Kidney capillary endothelial cell (primary cell): ENCODE results near the gene HSP90AA1.
A peak's percentile ranks its signal among the peaks of the same experiment; 100 is the strongest.
"Not testable (repeated sequence)": the region's sequence is repeated elsewhere in the genome, so short reads cannot be mapped to it uniquely, and the experiment has no call there.

Experiments used
- DNase-seq: peaks from one replicate; pipeline ENCODE4 v3.0.0-alpha.2; 2018; ENCODE audit warnings: low spot score

Gene HSP90AA1

DNA sequence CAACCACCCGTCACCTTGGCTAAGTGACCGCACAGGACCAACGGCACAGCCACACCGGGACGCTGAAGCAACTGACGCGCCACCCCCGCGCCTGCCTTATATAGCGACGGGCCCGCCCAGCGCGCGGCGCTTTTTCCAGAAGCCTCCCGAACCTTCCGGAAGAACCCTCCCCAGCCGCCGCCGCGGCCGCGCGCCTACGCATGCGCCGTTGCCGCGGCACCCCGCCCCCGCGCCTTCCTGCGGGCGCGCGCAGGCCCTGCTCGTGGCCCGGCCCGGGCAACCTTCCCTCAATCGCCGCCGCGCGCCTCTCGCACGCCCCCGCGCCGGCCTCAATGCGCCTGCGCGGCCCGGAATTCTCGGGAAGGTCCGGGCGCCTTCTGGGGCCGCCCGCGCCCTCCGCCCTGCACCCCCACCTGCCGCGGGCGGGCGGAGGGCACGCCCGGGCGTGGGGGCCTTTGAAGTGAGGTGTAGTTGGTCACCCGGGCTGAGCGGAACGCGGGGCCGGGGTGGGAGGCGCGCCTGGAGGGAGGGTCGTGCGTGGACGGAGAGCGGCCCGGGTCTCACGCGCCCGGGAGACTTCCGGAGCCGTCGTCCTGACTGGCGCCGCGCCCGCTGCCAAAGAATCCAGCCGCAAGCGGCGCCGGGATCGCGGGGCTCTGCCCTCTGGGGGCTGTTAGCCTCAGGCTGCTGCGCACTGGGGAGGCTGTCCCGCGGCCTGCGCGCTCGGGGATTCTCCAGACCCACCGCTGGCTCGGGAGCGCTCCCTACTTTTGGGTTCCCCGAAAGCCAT is at the start of gene HSP90AA1:
Gene HSP90AA1 (minus strand): TSS at position 73 of the 790 bp plus-strand sequence. CDS start 666 bp downstream, outside the sequence.
- peak; percentile 94 for DNase-seq

DNA sequence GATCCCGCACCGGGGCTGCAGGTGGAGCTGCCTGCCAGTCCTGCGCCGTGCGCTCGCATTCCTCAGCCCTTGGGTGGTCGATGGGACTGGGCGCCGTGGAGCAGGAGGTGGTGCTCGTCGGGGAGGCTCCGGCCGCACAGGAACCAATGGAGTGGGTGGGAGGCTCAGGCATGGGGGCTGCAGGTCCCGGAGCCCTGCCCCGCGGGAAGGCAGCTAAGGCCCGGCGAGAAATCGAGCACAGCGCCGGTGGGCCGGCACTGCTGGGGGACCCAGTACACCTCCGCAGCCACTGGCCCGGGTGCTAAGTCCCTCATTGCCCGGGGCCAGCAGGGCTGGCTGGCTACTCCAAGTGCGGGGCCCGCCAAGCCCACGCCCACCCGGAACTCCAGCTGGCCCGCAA is 48.6 kb upstream of the HSP90AA1 start:
- not testable (repeated sequence) for DNase-seq

DNA sequence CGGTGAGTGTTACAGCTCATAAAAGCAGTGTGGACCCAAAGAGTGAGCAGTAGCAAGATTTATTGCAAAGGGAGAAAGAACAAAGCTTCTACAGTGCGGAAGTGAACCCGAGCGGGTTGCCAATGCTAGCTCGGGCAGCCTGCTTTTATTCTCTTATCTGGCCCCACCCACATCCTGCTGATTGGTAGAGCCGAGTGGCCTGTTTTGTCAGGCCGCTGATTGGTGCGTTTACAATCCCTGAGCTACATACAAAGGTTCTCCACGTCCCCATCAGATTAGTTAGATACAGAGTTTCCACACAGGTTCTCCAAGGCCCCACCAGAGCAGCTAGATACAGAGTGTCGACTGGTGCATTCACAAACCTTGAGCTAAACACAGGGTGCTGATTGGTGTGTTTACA is 47.9 kb upstream of the HSP90AA1 start:
- DNase-seq: not testable (repeated sequence)

DNA sequence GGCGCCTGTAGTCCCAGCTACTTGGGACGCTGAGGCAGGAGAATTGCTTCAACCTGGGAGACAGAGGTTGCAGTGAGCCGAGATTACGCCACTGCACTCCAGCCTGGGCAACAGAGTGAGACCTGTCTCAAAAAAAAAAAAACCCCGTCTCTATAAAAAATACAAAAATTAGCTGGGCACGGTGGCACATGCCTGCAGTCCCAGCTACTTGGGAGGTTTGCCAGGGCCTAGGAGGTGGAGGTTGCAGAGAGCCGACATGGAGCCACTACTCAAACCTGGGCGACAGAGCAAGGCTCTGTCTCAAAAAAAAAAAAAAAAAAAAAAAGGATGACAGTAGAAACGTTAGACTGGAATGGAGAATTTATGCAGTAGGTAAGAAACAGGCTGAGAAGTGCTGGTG is 47.2 kb upstream of the HSP90AA1 start:
- not testable (repeated sequence) for DNase-seq

DNA sequence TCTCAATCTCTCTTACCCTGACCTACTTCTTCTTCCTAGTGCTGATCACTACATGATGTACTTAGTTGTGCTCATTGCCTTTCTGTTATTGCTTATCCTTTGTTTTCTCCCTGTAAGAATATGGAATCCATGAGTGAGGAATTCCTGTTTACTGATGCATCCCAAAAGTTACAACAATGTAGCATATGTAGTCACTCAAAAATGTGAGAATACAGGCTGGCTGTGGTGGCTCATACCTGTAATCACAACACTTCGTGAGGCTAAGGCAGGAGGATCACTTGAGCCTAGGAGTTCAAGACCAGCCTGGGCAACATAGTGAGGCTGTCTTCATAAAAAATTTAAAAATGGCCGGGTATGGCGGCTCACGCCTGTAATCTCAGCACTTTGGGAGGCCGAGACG is 44.9 kb upstream of the HSP90AA1 start:
- no peak for DNase-seq

DNA sequence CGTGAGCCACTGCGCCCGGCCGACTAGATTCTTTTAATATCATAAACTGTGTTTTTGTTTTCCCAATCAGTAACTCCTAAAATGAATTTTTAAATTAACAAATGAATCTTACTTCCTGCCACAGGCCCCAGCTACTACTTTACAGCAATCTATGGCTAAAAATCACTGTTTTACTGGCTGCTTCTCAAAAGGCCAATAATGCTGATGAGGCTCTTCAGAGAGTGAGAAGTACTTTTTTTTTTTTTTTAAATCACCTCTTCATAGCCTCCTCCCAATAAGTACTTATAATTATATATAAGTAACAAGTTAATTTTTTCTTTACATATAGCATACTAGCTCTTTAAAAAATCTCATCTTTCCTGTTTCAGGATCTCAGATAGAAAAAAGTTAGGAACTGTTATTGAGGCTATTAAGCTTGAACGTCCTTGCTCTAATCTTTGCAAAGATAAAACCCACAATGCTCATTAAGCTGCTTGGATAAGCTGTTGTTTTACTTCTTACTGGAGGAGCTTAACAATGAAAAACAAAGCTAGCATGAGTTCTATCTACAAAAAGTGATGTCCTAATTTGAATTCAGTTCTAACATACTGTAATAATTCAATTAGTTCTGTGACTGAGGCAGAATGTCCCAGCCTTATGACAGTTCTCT is 40.1 kb upstream of the HSP90AA1 start:
- no peak for DNase-seq

DNA sequence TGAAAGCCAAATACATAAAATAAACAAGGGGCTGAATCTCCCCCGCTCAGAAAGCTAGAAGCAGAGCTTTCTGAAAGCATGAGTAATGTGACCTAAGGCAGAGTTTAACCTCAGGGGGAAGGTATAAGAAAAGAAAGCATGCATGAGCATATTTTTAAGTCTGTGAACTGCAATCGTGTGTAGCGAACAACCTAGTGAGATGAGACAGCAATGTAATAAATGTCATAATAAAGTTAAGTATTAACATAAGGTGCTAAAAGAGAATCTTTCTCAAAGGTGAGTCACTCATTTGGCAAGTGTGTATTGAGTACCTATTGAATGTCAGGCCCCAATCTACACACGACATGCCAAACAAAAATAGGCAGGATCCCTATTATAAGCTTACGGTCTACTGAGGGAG is 38.7 kb upstream of the HSP90AA1 start:
- DNase-seq: no peak

DNA sequence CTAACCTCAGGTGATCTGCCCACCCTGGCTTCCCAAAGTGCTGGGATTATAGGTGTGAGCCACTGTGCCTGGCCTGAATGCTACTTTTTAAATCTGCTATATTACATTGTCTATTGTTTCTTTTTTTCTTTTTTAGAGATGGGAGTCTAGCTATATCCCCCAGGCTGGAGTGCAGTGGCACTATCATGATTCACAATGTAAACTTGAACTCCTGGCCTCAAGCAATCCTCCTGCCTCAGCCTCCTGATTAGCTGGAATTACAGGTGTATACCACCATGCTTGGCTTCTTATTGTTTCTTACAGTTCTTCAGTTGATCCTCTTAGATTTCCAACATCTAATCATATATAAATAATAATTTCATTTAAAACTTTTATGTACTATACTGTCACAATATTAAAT is 37.6 kb upstream of the HSP90AA1 start:
- no peak for DNase-seq

DNA sequence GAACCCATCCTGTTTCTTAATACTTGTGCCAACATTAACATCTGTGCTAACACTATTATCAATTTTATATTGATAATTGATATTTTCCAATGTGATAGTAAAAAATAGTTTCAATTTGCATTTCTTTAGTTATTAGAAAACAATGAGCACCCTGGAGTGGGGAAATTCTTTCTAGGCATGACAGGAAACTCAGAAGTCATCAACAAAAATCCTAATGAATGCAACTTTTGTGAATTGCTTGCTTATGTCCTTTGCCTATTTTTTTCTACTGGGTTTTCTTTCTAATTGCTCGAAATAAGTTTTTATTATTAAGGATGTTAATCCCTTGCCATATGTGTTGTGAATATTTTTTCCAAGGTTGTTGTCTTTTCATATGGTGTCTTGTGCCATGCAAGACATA is 34.7 kb upstream of the HSP90AA1 start:
- DNase-seq: no peak

DNA sequence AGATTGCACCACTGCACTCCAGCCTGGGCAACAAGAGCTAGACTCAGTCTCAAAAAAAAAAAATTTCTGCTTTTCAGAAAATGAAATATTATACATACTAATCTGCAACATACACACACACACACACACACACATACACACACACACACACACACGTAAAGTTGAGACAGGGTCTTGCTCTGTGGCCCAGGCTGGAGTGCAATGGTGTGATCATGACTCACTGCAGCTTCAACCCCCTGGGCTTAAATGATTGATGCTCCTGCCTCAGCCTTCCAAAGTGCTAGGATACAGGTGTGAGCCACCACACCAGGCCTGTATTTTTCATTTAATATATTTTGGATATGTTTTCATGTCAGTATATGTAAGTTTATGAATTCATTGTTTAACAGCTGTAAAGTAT is 34.0 kb upstream of the HSP90AA1 start:
- no peak for DNase-seq

DNA sequence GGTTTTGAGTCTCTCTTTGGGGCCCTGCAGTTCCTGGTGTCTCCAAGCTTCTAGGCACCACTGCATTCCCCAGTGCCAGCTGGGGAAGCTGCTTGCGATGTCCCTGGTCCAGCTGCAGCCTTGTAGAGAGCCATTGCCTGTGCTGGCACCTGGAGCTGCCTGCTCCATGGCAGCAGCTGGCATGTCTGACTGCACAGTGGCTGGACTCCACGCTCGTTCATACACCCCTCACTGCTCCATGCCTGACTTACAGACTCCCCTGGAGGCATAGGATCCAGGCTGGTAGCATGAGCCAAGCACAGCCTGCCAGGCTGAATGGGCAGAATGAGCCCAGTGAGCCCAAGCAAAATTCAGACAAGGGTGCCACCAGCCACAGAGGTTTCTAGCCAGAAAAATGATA is 31.0 kb upstream of the HSP90AA1 start:
- DNase-seq: no peak

DNA sequence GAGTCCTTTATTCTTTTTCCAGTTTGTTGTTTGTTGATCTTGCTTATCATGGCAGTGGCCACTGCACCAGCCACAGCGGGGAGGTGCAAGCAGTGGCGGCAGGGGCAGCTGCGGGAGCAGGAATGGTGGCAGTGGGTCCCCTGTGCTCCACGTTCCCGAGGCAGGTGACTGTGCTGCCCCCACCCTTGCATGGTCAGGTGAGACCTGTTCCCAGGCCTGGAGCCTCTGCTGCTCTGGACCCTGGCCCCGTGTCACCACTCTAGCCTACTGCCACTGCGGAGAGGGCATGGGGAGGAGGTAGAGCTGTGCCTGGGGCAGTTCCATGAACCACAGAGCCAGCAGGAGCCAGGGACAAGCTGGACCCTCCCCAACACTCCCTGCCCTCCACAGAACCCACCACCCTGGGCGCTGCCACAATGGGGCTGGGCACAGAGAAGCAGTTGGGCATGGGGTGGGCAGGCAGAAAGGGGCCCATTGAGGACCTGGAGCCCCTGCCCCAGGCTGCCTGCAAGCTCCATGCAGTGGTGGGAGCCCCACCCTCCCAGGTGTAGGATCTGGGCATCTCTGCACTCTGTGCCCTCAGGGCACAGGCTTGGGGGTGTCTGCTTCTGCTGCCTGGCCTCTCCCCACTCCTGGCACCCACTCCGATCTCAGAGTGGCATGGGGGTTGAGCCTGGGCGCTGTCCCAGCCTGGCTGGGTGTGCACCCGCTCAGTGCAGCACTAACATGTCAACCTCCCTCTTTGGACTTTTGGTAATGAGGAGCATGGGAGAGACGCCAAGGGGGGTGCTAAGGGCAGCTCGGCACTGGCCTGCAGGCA is 29.7 kb upstream of the HSP90AA1 start:
- no peak for DNase-seq

DNA sequence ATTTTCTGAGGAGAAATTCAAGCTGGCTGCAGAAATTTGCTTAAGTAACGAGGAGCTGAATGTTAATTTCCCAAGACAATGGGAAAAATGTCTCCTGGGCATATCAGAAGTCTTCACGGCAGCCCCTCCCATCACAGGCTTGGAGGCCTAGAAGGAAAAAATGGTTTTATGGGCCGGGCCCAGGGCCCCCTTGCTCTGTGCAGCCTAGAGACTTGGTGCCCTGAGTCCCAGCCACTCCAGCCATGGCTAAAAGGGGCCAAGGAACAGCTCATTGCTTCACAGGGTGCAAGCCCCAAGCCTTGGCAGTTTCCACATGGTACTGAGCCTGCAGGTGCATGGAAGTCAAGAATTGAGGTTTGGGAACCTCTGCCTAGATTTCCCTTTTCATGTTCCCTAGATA is 24.3 kb upstream of the HSP90AA1 start:
- DNase-seq: no peak

DNA sequence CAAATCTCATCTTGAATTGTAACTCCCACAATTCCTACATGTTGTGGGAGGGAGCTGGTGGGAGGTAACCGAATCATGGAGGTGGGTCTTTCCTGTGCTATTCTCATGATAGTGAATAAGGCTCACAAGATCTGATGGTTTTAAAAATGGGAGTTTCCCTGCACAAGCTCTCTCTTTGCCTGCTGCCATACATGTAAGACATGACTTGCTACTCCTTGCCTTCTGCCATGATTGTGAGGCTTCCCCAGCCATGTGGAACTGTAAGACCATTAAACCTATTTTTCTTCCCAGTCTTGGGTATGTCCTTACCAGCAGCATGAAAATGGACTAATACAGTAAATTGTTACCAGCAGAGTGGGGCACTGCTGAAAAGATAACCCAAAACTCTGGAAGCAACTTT is 22.5 kb upstream of the HSP90AA1 start:
- not testable (repeated sequence) for DNase-seq

DNA sequence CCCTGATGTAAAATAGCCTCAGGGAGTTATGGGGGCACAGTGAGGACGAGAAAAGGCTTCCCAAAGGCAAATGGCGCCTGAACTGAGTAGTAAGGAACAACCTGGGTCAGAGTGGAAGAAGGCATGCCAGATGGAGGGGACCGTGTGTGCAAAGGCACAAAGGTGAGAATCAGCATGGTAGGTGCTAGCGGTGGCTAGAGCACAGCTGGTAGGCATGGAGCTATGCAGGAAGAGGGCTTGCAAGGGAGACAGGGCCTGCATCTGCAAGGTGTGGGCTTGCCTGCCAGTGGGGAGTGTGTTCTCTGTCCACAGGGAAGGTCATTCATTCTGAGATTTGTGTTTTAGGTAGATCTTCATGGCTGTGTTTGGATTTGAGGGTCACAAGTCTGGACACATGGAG is 18.5 kb upstream of the HSP90AA1 start:
- DNase-seq: no peak

DNA sequence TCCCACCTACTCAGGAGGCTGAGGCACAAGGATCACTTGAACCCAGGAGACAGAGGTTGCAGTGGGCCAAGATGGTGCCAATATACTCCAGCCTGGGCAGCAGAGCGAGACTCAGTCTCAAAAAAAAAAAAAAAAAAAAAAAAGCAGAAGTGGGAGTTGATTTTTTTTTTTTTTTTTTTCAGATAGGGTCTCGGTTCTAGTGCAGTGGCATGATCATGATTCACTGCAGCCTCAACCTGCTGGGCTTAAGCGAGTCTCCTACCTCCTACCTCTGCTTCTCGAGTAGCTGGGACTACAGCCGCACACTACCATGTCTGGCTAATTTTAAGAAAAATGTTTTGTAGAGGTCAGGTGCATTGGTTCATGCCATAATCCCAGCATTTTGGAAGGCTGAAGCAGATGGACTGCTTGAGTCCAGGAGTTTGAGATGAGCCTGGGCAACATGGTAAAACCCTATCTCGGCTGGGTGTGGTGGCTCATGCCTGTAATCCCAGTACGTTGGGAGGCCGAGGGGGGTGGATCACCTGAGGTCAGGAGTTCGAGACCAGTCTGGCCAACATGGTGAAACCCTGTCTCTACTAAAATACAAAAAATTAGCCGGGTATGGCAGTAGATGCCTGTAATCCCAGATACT is 16.3 kb upstream of the HSP90AA1 start:
- DNase-seq: no peak

DNA sequence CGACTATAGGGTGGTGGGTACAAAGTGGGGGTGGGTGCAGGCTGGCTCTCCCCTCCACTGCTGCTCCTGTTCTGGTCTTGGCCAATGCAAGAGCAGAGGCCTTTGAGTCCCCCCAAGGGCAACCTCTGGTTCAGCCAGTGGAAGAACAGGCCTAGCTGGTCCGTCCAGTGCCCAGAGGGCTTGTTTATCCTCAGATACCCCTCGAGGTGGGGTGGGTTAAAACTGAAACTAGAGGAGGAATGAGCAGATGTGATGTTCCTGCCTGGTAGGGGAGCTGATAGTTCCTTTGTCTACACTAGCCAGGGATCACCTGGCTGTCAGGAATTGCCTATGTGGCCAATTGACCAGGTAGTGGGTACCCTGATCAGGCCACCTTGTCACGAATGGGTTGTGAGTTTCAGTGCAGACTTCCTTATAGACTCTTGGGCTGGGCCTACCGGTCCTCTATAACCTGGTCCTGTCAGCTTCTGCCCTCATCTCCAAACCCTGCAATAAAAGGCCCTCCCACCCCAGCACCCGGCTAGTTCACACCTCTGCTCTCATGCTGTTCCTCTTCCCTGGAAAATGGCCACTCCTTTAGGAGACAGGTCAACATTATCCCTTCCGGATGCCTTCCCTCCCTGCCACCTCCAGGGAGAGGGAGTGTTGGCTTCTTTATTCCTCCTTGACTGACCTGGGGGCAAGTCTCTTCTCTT is 10.7 kb upstream of the HSP90AA1 start:
- DNase-seq: no peak

DNA sequence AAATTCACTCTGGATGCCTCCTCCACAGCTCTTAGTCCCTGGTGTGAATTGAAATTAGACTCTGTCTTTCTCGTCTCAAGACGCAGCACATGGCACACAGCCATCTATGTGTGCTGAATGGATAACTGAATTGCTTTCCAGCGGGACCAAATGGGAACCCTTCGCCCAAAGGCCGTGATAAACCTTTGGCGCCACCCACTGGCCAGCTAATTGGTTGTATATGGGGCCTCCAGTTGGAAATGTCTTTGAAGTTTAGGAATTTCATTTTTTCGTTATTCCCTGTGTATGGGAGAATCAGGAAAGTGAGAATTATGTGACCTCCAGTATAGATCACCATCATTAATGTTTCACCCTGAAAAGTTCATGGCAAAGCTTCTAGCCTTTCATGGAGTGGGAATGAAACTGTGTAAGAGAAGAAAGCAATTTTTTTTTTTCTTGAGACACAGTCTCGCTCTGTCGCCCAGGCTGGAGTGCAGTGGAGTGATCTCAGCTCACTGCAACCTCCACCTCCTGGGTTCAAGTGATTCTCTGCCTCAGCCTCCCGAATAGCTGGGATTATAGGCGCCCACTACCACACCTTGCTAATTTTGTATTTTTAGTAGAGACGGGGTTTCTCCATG is 9.8 kb upstream of the HSP90AA1 start:
- DNase-seq: peak; percentile 64

DNA sequence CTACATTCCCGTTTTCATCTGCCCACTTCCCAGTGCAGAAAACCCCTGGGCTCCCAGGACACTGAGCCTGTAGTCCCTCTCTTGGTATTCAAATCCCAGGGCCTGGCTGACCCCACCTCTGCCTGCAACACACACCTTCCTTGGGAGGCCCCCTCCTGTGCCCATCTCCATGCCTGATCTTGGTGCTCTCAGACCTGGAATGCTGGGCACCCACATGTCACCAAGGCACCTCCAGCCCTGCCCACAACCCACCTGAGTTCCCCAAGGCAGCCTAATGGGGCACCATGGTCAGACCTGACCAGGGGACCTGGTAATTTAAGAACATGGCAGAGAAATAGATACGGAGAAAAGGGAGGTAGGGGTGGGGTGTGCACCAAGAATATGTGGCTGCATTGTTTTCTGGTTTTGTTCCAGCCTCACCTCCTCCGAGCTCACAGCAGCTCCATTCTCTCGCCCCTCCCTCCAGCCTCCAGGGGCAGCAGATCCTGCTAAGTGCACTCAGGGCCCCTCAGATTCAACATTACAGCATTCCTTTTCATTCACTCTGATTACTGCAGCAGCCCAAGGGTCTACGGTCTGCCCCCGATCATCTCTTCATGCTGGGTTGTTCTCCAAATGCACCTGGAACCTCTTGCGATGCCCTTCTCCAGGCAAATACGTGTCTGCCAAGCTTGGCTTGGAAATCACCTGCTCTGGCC is 9.2 kb upstream of the HSP90AA1 start:
- no peak for DNase-seq

DNA sequence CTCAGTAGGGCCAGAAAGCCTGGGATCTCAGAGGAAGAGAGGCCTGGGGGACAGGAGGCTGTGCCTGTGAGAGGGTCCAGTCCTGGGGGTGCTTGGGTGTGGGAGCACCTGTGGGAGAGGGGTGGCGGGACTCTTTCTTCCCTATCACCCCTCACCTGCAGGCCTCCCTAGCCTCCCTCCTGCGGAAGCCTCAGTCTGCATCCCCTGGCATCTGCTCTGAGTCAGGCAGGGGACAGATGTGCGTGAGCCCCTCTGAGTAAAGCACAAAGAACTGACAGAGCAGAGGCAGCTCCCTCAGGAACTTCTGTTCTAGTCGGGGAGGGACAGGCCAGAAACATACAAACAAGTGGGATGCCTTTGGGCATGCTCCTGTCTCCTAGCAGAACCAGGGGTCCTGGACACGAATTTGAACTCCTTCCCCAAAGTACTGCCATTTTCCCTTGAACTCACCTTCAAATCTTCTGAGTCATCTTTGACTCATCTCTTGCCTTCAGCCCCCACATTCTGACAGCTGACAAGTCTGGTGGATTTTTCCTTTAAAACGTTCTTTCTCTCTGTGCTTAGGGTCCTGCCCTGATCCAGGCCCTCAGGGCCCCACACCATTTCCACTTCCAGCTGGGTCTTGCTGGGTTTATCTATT is 8.5 kb upstream of the HSP90AA1 start:
- DNase-seq: no peak
